HEK293 (cell line): ENCODE results near the gene CDT1.

Source experiments
- BCL11B ChIP-seq: fragments of 450-650 bp; formaldehyde crosslinking; IDR thresholded peaks from 2 replicates; pipeline ENCODE4 v1.5.1; 2016; ENCODE audit warnings: low read depth, missing biosample characterization, missing genetic modification characterization
- GLI2 ChIP-seq: fragments of 450-650 bp; formaldehyde crosslinking; IDR thresholded peaks from 2 replicates; pipeline ENCODE4; 2017; ENCODE audit warnings: missing biosample characterization, missing genetic modification characterization, low read depth, borderline replicate concordance
- HIC1 ChIP-seq: fragments of 450-650 bp; formaldehyde crosslinking; IDR thresholded peaks from 2 replicates; pipeline ENCODE4 v1.5.1; 2016; ENCODE audit warnings: missing biosample characterization, missing genetic modification characterization
- HOXC10 ChIP-seq: sonication (generic); formaldehyde crosslinking; IDR thresholded peaks from 2 replicates; pipeline ENCODE4 v1.8.1; 2023; ENCODE audit warnings: mild to moderate bottlenecking, missing genetic modification reagents
- HOXD13 ChIP-seq: sonication (generic); formaldehyde crosslinking; IDR thresholded peaks from 2 replicates; pipeline ENCODE4 v1.8.0; 2022; ENCODE audit warnings: missing genetic modification reagents, borderline replicate concordance
- KLF1 ChIP-seq: fragments of 450-650 bp; formaldehyde crosslinking; IDR thresholded peaks from 2 replicates; pipeline ENCODE4 v1.5.1; 2016; ENCODE audit warnings: missing biosample characterization, missing genetic modification characterization
- KLF7 ChIP-seq: fragments of 450-650 bp; formaldehyde crosslinking; IDR thresholded peaks from 2 replicates; pipeline ENCODE4 v1.5.1; 2016; ENCODE audit warnings: missing biosample characterization, missing genetic modification characterization, borderline replicate concordance
- MEIS1 ChIP-seq: sonication (generic); formaldehyde crosslinking; IDR thresholded peaks from 2 replicates; pipeline ENCODE4 v1.8.1; 2022; ENCODE audit warnings: missing genetic modification reagents, mild to moderate bottlenecking, borderline replicate concordance
- PRDM6 ChIP-seq: fragments of 450-650 bp; formaldehyde crosslinking; IDR thresholded peaks from 2 replicates; pipeline ENCODE4 v1.5.1; 2017; ENCODE audit warnings: missing biosample characterization, missing genetic modification characterization
- RBAK ChIP-seq: fragments of 450-650 bp; formaldehyde crosslinking; IDR thresholded peaks from 2 replicates; pipeline ENCODE4 v1.5.1; 2016; ENCODE audit warnings: missing biosample characterization, missing genetic modification characterization
- ZBTB20 ChIP-seq: fragments of 450-650 bp; formaldehyde crosslinking; IDR thresholded peaks from 2 replicates; pipeline ENCODE4 v1.5.1; 2016; ENCODE audit warnings: missing biosample characterization, missing genetic modification characterization
- ZBTB26 ChIP-seq: fragments of 450-650 bp; formaldehyde crosslinking; optimal IDR thresholded peaks from 2 replicates; pipeline ENCODE3; 2016; ENCODE audit warnings: missing biosample characterization, mild to moderate bottlenecking, missing genetic modification characterization
- ZBTB44 ChIP-seq: fragments of 450-650 bp; IDR thresholded peaks from 2 replicates; pipeline ENCODE4 v1.5.1; 2018; ENCODE audit warnings: missing biosample characterization, mild to moderate bottlenecking, missing genetic modification characterization
- ZFP69B ChIP-seq: fragments of 450-650 bp; formaldehyde crosslinking; IDR thresholded peaks from 2 replicates; pipeline ENCODE4 v1.5.1; 2016; ENCODE audit warnings: missing biosample characterization, missing genetic modification characterization
- ZNF140 ChIP-seq: fragments of 450-650 bp; formaldehyde crosslinking; IDR thresholded peaks from 2 replicates; pipeline ENCODE4 v1.5.1; 2016; ENCODE audit warnings: missing biosample characterization, missing genetic modification characterization
- ZNF148 ChIP-seq: fragments of 450-650 bp; formaldehyde crosslinking; IDR thresholded peaks from 2 replicates; pipeline ENCODE4 v1.5.0; 2017; ENCODE audit warnings: missing biosample characterization, missing genetic modification characterization, borderline replicate concordance
- ZNF174 ChIP-seq: fragments of 450-650 bp; formaldehyde crosslinking; IDR thresholded peaks from 2 replicates; pipeline ENCODE4 v1.5.0; 2017; ENCODE audit warnings: missing biosample characterization, mild to moderate bottlenecking, missing genetic modification characterization
- ZNF2 ChIP-seq: fragments of 450-650 bp; formaldehyde crosslinking; IDR thresholded peaks from 2 replicates; pipeline ENCODE4 v1.5.1; 2016; ENCODE audit warnings: missing biosample characterization, missing genetic modification characterization
- ZNF354C ChIP-seq: fragments of 450-650 bp; formaldehyde crosslinking; IDR thresholded peaks from 2 replicates; pipeline ENCODE4 v1.5.1; 2016; ENCODE audit warnings: missing biosample characterization, missing genetic modification characterization, low read depth, borderline replicate concordance
- ZNF449 ChIP-seq: fragments of 450-650 bp; formaldehyde crosslinking; IDR thresholded peaks from 2 replicates; pipeline ENCODE4 v1.5.1; 2017; ENCODE audit warnings: missing biosample characterization, mild to moderate bottlenecking, missing genetic modification characterization, moderate library complexity
- ZNF510 ChIP-seq: fragments of 450-650 bp; formaldehyde crosslinking; IDR thresholded peaks from 2 replicates; pipeline ENCODE4 v1.5.1; 2018; ENCODE audit warnings: mild to moderate bottlenecking, missing genetic modification characterization, missing biosample characterization; ENCODE audit not compliant: insufficient replicate concordance
- ZNF544 ChIP-seq: fragments of 450-650 bp; formaldehyde crosslinking; IDR thresholded peaks from 2 replicates; pipeline ENCODE4 v1.5.0; 2017; ENCODE audit warnings: missing biosample characterization, missing genetic modification characterization
- ZNF645 ChIP-seq: fragments of 450-650 bp; formaldehyde crosslinking; IDR thresholded peaks from 2 replicates; pipeline ENCODE4; 2016; ENCODE audit warnings: missing biosample characterization, missing genetic modification characterization
- ZNF704 ChIP-seq: fragments of 450-650 bp; formaldehyde crosslinking; IDR thresholded peaks from 2 replicates; pipeline ENCODE4 v1.5.1; 2016; ENCODE audit warnings: missing biosample characterization, missing genetic modification characterization
- ZNF791 ChIP-seq: fragments of 450-650 bp; formaldehyde crosslinking; IDR thresholded peaks from 2 replicates; pipeline ENCODE4 v1.5.1; 2016; ENCODE audit warnings: missing biosample characterization, missing genetic modification characterization

The CDT1 gene

GRCh38 chr16:88772871-88773811, 30.4 kb upstream of the CDT1 start (continued):
- TF ChIP-seq ZNF148 (tag by site-specific recombination) (no peak), ZNF2 (tag by site-specific recombination) (no peak), ZNF704 (tag by site-specific recombination) (no peak), ZBTB26 (tag by site-specific recombination) (peak; percentile 9), RBAK (no peak), KLF7 (tag by site-specific recombination) (no peak), ZNF354C (tag by site-specific recombination) (no peak), ZFP69B (tag by site-specific recombination) (no peak), ZNF544 (tag by site-specific recombination) (no peak), ZNF449 (tag by site-specific recombination) (no peak), ZNF791 (tag by site-specific recombination) (no peak), ZBTB44 (tag by site-specific recombination) (no peak), HOXD13 (no peak), PRDM6 (tag by site-specific recombination) (no peak), MEIS1 (no peak), ZNF510 (tag by site-specific recombination) (no peak), ZNF140 (no peak), ZBTB20 (tag by site-specific recombination) (no peak), ZNF645 (no peak), ZNF174 (tag by site-specific recombination) (no peak), HIC1 (no peak; the same call in 1 of the 2 replicates), HOXC10 (CRISPR knock-in tag) (no peak), GLI2 (tag by site-specific recombination) (no peak), KLF1 (no peak), BCL11B (tag by site-specific recombination) (no peak)
